Spinal cord (tissue), 10 donors: ENCODE results near the gene PDZD2. TPM values are rescaled to one million over a fixed set of nuclear protein-coding genes. Genes with fewer than 3 reads are reported as not detected.
"Not testable (repeated sequence)": the region's sequence is repeated elsewhere in the genome, so short reads cannot be mapped to it uniquely, and the experiment has no call there.

Source experiments
- DNase-seq, 6 donors: peaks; one replicate each; pipeline versions ENCODE4 v3.0.0 to v3.0.0-alpha.2; 2013 to 2015; ENCODE audit warnings: low spot score in 6 of 6, low read depth in 4 of 6
- H3K27ac ChIP-seq: one replicate; pipeline ENCODE4 v1.5.1; 2013; ENCODE audit warnings: low read depth, low read length, control low read depth
- H3K27me3 ChIP-seq: one replicate; pipeline ENCODE4 v1.6.1; 2013; ENCODE audit warnings: low read length; ENCODE audit not compliant: control insufficient read depth, insufficient read depth
- H3K36me3 ChIP-seq: one replicate; pipeline ENCODE4 v1.6.1; 2013; ENCODE audit warnings: low read length; ENCODE audit not compliant: control insufficient read depth, insufficient read depth
- H3K4me1 ChIP-seq: one replicate; pipeline ENCODE4 v1.6.1; 2013; ENCODE audit warnings: low read length; ENCODE audit not compliant: control insufficient read depth, insufficient read depth
- H3K4me3 ChIP-seq: one replicate; pipeline ENCODE4 v1.5.1; 2013; ENCODE audit warnings: low read depth, low read length, control low read depth
- H3K9me3 ChIP-seq: one replicate; pipeline ENCODE4 v1.6.1; 2013; ENCODE audit warnings: low read length; ENCODE audit not compliant: control insufficient read depth, insufficient read depth
- WGBS: methylation state at CpG from one replicate; pipeline ENCODE4 v1.1.5; 2013; ENCODE audit warnings: missing lambda C conversion rate; ENCODE audit not compliant: insufficient coverage; 5-methylcytosine and 5-hydroxymethylcytosine counted together
- polyA plus RNA-seq, 2 donors: library from polyadenylated mRNA; unstranded; fragments of 120-200 nt; gene quantifications; one replicate each; pipeline ENCODE4 v1.2.1, GENCODE V29; 2013; ENCODE audit not compliant: insufficient read length in 2 of 2
- total RNA-seq, 2 donors: library from RNA; depleted of rRNA in 1 of 2; stranded (reverse); fragments of 120-200 nt in 1 of 2; fragments of >200 nt in 1 of 2; gene quantifications; one replicate each; pipeline versions ENCODE4 v1.2.3 to v1.2.4, GENCODE V29; 2013 to 2014
- donor health status: healthy.

Gene PDZD2
- total and polyA plus RNA-seq, 4 donors: 22.1 to 40.2 (median 34.9) TPM

GRCh38 chr5:31754741-31755675, 116.1 kb downstream of the PDZD2 start:
- no peak for DNase-seq
- H3K27ac ChIP-seq: no peak overlapping the region

GRCh38 chr5:31755676-31756230, 116.8 kb downstream of the PDZD2 start:
- Histone ChIP-seq H3K27ac (no peak overlapping the region), H3K9me3 (no peaks in the 10 kb centered on the region), H3K36me3 (no peaks in the 10 kb centered on the region), H3K4me3 (no peak overlapping the region), H3K4me1 (peaks cover 34% of the 10 kb centered on the region), H3K27me3 (no peaks in the 10 kb centered on the region)
- 72% methylated on average over 3 of the region's 10 CpGs for WGBS
- DNase-seq: peak in 2 of 6 donors; percentile 44 to 46

More at GRCh38 chr5:31754741-31755675, 116.1 kb downstream of the PDZD2 start:
- H3K27me3 ChIP-seq: no peaks in the 10 kb centered on the region
- H3K9me3 ChIP-seq: no peaks in the 10 kb centered on the region
- H3K36me3 ChIP-seq: peaks cover 3% of the 10 kb centered on the region
- WGBS: 79% methylated on average over 8 of the region's 20 CpGs
- no peak overlapping the region for H3K4me3 ChIP-seq
- peaks cover 34% of the 10 kb centered on the region for H3K4me1 ChIP-seq

GRCh38 chr5:31757806-31758205, 118.9 kb downstream of the PDZD2 start:
- no peaks in the 10 kb centered on the region for H3K27me3 ChIP-seq
- no peak overlapping the region for H3K27ac ChIP-seq
- H3K4me3 ChIP-seq: no peak overlapping the region
- no peaks in the 10 kb centered on the region for H3K9me3 ChIP-seq
- peaks cover 34% of the 10 kb centered on the region for H3K4me1 ChIP-seq
- 77% methylated on average over 8 of the region's 8 CpGs for WGBS
- H3K36me3 ChIP-seq: no peaks in the 10 kb centered on the region
- DNase-seq: no peak

GRCh38 chr5:31758803-31759425, 120.0 kb downstream of the PDZD2 start:
- Histone ChIP-seq H3K9me3 (no peaks in the 10 kb centered on the region), H3K4me3 (no peak overlapping the region), H3K27me3 (no peaks in the 10 kb centered on the region), H3K4me1 (peaks cover 33% of the 10 kb centered on the region), H3K36me3 (no peaks in the 10 kb centered on the region), H3K27ac (no peak overlapping the region)
- WGBS: 84% methylated on average over 4 of the region's 11 CpGs
- no peak for DNase-seq

- H3K4me1 ChIP-seq: peaks cover 28% of the 10 kb centered on the region
- no peaks in the 10 kb centered on the region for H3K27me3 ChIP-seq
- H3K36me3 ChIP-seq: no peaks in the 10 kb centered on the region
- no peak for DNase-seq
- no peak overlapping the region for H3K27ac ChIP-seq
- no CpG with 5 or more reads among the region's 2 CpGs for WGBS
- no peak overlapping the region for H3K4me3 ChIP-seq
- no peaks in the 10 kb centered on the region for H3K9me3 ChIP-seq
These were observed 121.0 kb downstream of the PDZD2 start for GRCh38 chr5:31759925-31760324.

- no peaks in the 10 kb centered on the region for H3K36me3 ChIP-seq
- DNase-seq: no peak
- WGBS: 94% methylated on average over 3 of the region's 5 CpGs
- H3K27me3 ChIP-seq: no peaks in the 10 kb centered on the region
- no peak overlapping the region for H3K4me3 ChIP-seq
- H3K27ac ChIP-seq: no peak overlapping the region
- no peaks in the 10 kb centered on the region for H3K9me3 ChIP-seq
- peaks cover 9% of the 10 kb centered on the region for H3K4me1 ChIP-seq
These were observed 122.9 kb downstream of the PDZD2 start for GRCh38 chr5:31761877-31762276.

GRCh38 chr5:31763424-31763823, 124.5 kb downstream of the PDZD2 start:
- no peak for DNase-seq
- WGBS: 94% methylated on average over 4 of the region's 6 CpGs
- H3K36me3 ChIP-seq: no peaks in the 10 kb centered on the region
- peaks cover under 1% of the 10 kb centered on the region for H3K4me1 ChIP-seq
- H3K9me3 ChIP-seq: no peaks in the 10 kb centered on the region
- H3K27me3 ChIP-seq: no peaks in the 10 kb centered on the region
- no peak overlapping the region for H3K27ac ChIP-seq
- no peak overlapping the region for H3K4me3 ChIP-seq

- not testable (repeated sequence) for H3K36me3 ChIP-seq, H3K4me1 ChIP-seq, DNase-seq, H3K27me3 ChIP-seq, H3K9me3 ChIP-seq, H3K4me3 ChIP-seq, H3K27ac ChIP-seq
- 83% methylated on average over 8 of the region's 14 CpGs for WGBS
These were observed 125.8 kb downstream of the PDZD2 start for GRCh38 chr5:31764687-31765086.

- H3K27ac ChIP-seq: no peak overlapping the region
- H3K4me1 ChIP-seq: peaks cover 3% of the 10 kb centered on the region
- H3K36me3 ChIP-seq: no peaks in the 10 kb centered on the region
- no peaks in the 10 kb centered on the region for H3K27me3 ChIP-seq
- no peak for DNase-seq
- 100% methylated on average over 3 of the region's 4 CpGs for WGBS
- H3K4me3 ChIP-seq: no peak overlapping the region
- H3K9me3 ChIP-seq: no peaks in the 10 kb centered on the region
These were observed 128.6 kb downstream of the PDZD2 start for GRCh38 chr5:31767335-31768031.
